K562 (cell line): ENCODE measurements around the gene EFHC2. TPM values are rescaled to one million over a fixed set of nuclear protein-coding genes. Genes with fewer than 3 reads are reported as not detected.
A peak's percentile ranks its signal among the peaks of the same experiment; 100 is the strongest.

ENCODE experiments used
- ATAC-seq: fragments of 200-7000 bp; cut with Tn5 transposase; 3 replicates; pipeline ENCODE4 v1.9.1; 2020; ENCODE audit warnings: moderate library complexity
- BruUV-seq: library from RNA; stranded (reverse); fragments of 400-500 nt; replicated peaks from 2 replicates; lab custom pipeline; 2021; lab: Mats Ljungman, UMichigan
- CTCF ChIA-PET: fragments of 300-600 bp; formaldehyde crosslinking; extraction: SDS; loops from one replicate; lab custom pipeline; 2021; ENCODE audit warnings: low intra/inter-chr PET ratio; lab: Yijun Ruan, JAX
- POLR2A ChIA-PET: fragments of 300-600, 350-650 bp; sonication (Branson Sonifier 250); formaldehyde crosslinking; extraction: SDS; loops from one replicate; lab custom pipeline; 2021; ENCODE audit warnings: antibody characterized with exemption, inconsistent platforms; lab: Yijun Ruan, JAX
- DNase-seq, 4 experiments: peaks; one replicate each; pipeline versions ENCODE4 v3.0.0 to v3.0.0-alpha.2; 2011 to 2018; ENCODE audit warnings: low spot score in 3 of 4, mixed read lengths in 3 of 4; ENCODE audit errors: extremely low read depth in 1 of 4
- FAIRE-seq: peaks from 2 replicates; lab custom pipeline; 2011; peaks lifted over from hg19 to GRCh38; lab: Jason Lieb, UNC
- H2AFZ ChIP-seq: 2 replicates; pipeline ENCODE4 v1.6.0; 2011; ENCODE audit warnings: low read depth, low read length, control low read depth, inconsistent platforms
- H3K27ac ChIP-seq: fragments of 200-600 bp; 3 replicates; pipeline ENCODE4 v1.8.0; 2011; ENCODE audit warnings: low read depth, mild to moderate bottlenecking, control low read depth, inconsistent platforms, low read length, moderate library complexity, mixed read lengths; ENCODE audit errors: extremely low read depth
- H3K27me3 ChIP-seq, 2 experiments: fragments of 300-600 bp in 1 of 2; 2 replicates in 1 of 2; 3 replicates in 1 of 2; pipeline versions ENCODE4 v1.6.0 to v1.8.0; 2011; ENCODE audit warnings: inconsistent platforms in 2 of 2, low read length in 2 of 2, mild to moderate bottlenecking in 1 of 2, mixed read lengths in 1 of 2, moderate library complexity in 1 of 2; ENCODE audit not compliant: control insufficient read depth in 2 of 2, insufficient read depth in 2 of 2
- H3K36me3 ChIP-seq: fragments of 300-600 bp; 3 replicates; pipeline ENCODE4 v1.8.0; 2011; ENCODE audit warnings: mild to moderate bottlenecking, low read length, inconsistent platforms; ENCODE audit not compliant: control insufficient read depth, insufficient read depth
- H3K4me1 ChIP-seq, 2 experiments: fragments of 200-600 bp in 1 of 2; replicated peaks in 1 of 2; 2 replicates in 1 of 2; 3 replicates in 1 of 2; pipeline versions ENCODE4 v1.5.1 to v1.8.0; 2011; ENCODE audit warnings: inconsistent platforms in 2 of 2, low read length in 2 of 2, mild to moderate bottlenecking in 1 of 2, mixed read lengths in 1 of 2, moderate library complexity in 1 of 2; ENCODE audit not compliant: control insufficient read depth in 2 of 2, insufficient read depth in 2 of 2
- H3K4me2 ChIP-seq: 2 replicates; pipeline ENCODE4 v1.6.1; 2011; ENCODE audit warnings: low read length, control low read depth, inconsistent platforms, mixed read lengths; ENCODE audit not compliant: insufficient read depth
- H3K4me3 ChIP-seq: fragments of 200-600 bp; sonication (generic), shearing (Covaris generic); 2 replicates; pipeline ENCODE4 v1.5.1; 2016; ENCODE audit warnings: control low read depth, inconsistent platforms
- H3K79me2 ChIP-seq: fragments of 200-600 bp; 3 replicates; pipeline ENCODE4 v1.8.0; 2011; ENCODE audit warnings: low read length, inconsistent platforms; ENCODE audit not compliant: control insufficient read depth, insufficient read depth
- H3K9ac ChIP-seq, 2 experiments: 2 replicates each; pipeline versions ENCODE4 v1.6.0 to v1.6.1; 2011; ENCODE audit warnings: low read depth in 2 of 2, low read length in 2 of 2, control low read depth in 1 of 2, inconsistent platforms in 1 of 2, mild to moderate bottlenecking in 1 of 2, mixed read lengths in 1 of 2; ENCODE audit not compliant: insufficient read depth in 1 of 2
- H3K9me1 ChIP-seq: one replicate; pipeline ENCODE4 v1.6.0; 2011; ENCODE audit warnings: inconsistent platforms, mild to moderate bottlenecking, low read length, moderate library complexity; ENCODE audit not compliant: control insufficient read depth, insufficient read depth
- H3K9me3 ChIP-seq: replicated peaks from 2 replicates; pipeline ENCODE4 v1.5.1; 2011; ENCODE audit warnings: low read depth, low read length, inconsistent platforms; ENCODE audit not compliant: control insufficient read depth, insufficient read depth
- H4K20me1 ChIP-seq: replicated peaks from 2 replicates; pipeline ENCODE4 v1.6.1; 2011; ENCODE audit warnings: low read length, inconsistent platforms, mixed read lengths; ENCODE audit not compliant: control insufficient read depth, insufficient read depth
- BACH1 ChIP-seq: fragments of 200-800 bp; sonication (Bioruptor generic); IDR thresholded peaks from 2 replicates; pipeline ENCODE4 v1.6.1; 2016; ENCODE audit warnings: missing genetic modification characterization, missing compliant biosample characterization
- EZH2 ChIP-seq: IDR thresholded peaks from 2 replicates; pipeline ENCODE4 v1.6.1; 2012; ENCODE audit warnings: low read depth, mild to moderate bottlenecking, inconsistent platforms, low read length, borderline replicate concordance
- PTTG1 ChIP-seq: fragments of 450-650 bp; IDR thresholded peaks from 2 replicates; pipeline ENCODE4 v1.6.1; 2016; ENCODE audit warnings: low read depth, mild to moderate bottlenecking, missing genetic modification characterization, missing compliant biosample characterization
- SMARCA4 ChIP-seq: fragments of 450-650 bp; IDR thresholded peaks from 2 replicates; pipeline ENCODE4 v1.6.1; 2016
- WGBS: fragments of 100-300 bp; shearing (Covaris generic); methylation state at CpG from one replicate; pipeline ENCODE4 v1.1.6; 2016; ENCODE audit warnings: low coverage, mixed read lengths; ENCODE audit not compliant: insufficient coverage; ENCODE audit errors: missing lambda C conversion rate; 5-methylcytosine and 5-hydroxymethylcytosine counted together
- in situ Hi-C: fragments of 300-500 bp; cut with MboI; formaldehyde crosslinking; loops from 4 replicates; pipeline ENCODE4 v1.15.0; 2018; ENCODE audit warnings: inconsistent platforms, mixed read lengths
- intact Hi-C: fragments of 100-400 bp; cut with micrococcal nuclease; formaldehyde crosslinking; loops from 2 replicates; pipeline ENCODE4 v1.14.2; 2022
- polyA plus RNA-seq, 8 experiments: library from polyadenylated mRNA; depleted of rRNA in 4 of 8; stranded (reverse) in 5 of 8; unstranded in 3 of 8; fragments of >200 nt; fragmentation: Nextera tagmentation in 2 of 8; fragmentation: Illumina TruSeq in 1 of 8; extraction: Ambion mirVana in 2 of 8; extraction: Trizol in 1 of 8; gene quantifications; 2 replicates each; pipeline versions ENCODE4 v1.2.1 to v1.2.3, GENCODE V29; 2011 to 2014; ENCODE audit warnings: inconsistent platforms in 1 of 8, missing spikeins in 1 of 8
- total RNA-seq, 7 experiments: library from RNA; depleted of rRNA in 6 of 7; stranded (reverse); fragments of >200 nt in 6 of 7; fragmentation: Illumina TruSeq in 2 of 7; extraction: Trizol in 2 of 7; gene quantifications; 2 replicates each; pipeline versions ENCODE4 v1.2.1 to v1.2.3, GENCODE V29; 2011 to 2021; ENCODE audit warnings: low replicate concordance in 1 of 7
- TF ChIP-seq, protein P1 (sequence below): fragments of 250-450 bp; sonication (Bioruptor Pico); IDR thresholded peaks from 2 replicates; pipeline ENCODE4 v1.9.0; 2021; ENCODE audit warnings: mild to moderate bottlenecking

EFHC2 gene
- total and polyA plus RNA-seq, 9 of the 15 experiments (the other 6 are each of a cell fraction or from before 2014, with no cell fraction given): 1.3 to 8.1 (median 3.0) TPM

DNA sequence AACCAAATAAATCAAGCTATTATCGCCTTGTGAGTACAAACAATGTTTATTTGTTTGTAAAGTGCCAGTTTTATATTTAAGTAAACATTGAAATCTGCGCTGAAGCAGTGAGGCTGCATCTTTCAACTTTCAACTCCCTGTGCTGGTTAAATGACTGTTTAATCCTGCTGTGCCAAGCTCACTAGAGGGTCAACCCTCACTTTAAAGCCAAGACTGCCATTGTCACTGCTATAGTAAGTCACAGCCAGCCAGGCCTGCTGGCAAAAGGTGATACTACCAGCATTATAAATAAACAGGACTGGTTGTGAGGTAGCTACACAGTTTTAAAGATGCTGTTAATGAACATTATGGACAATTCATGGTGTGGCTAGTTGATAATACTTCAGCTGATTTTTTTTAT, 34.6 kb downstream of the EFHC2 start:
- 76% methylated on average over 2 of the region's 2 CpGs for WGBS
- no peaks in the 10 kb centered on the region for H4K20me1 ChIP-seq
- ChIA-PET POLR2A (no interaction called here), CTCF (no interaction called here)
- intact Hi-C loops (no loop called here), in situ Hi-C loops (no loop called here)
- no peaks in the 10 kb centered on the region for H3K9me3 ChIP-seq
- no peaks in the 10 kb centered on the region for H3K79me2 ChIP-seq
- H3K9ac ChIP-seq: no peak overlapping the region
- H3K36me3 ChIP-seq: no peaks in the 10 kb centered on the region
- no peak for DNase-seq
- no peak overlapping the region for H3K27ac ChIP-seq
- TF ChIP-seq PTTG1 (tag): no peak
- H3K4me1 ChIP-seq: peaks cover 0 to 6% of the 10 kb centered on the region in 2 experiments; a peak in 2 of 5 replicates
- no peaks in the 10 kb centered on the region for H3K27me3 ChIP-seq
- no peaks in the 10 kb centered on the region for H3K9me1 ChIP-seq
- no peak for ATAC-seq
- no peak for FAIRE-seq
- BruUV-seq: no TSS peak
- H3K4me2 ChIP-seq: no peak overlapping the region
- no peak overlapping the region for H2AFZ ChIP-seq
- no peak overlapping the region for H3K4me3 ChIP-seq

DNA sequence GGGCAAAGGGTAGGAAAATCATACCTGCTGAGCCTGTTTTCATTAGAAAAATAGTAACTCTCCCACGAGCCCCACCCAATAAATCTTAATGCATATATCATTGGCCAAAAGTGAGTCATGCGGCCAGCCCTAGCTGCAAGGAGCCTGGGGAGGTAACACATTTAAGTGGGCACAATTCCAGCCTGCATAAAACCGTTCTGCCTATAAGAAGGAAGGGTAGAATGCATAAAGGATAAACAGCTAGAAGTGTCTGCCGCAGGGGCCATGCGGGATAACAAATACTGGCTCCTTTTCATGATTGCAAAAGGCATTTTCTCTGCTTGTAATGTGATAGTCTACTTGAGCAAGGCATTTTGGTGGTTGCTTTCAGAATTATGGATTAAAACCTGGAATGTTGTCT, 37.1 kb downstream of the EFHC2 start:
- no peaks in the 10 kb centered on the region for H3K27me3 ChIP-seq
- 56% methylated on average over 4 of the region's 5 CpGs for WGBS
- no peaks in the 10 kb centered on the region for H3K79me2 ChIP-seq
- no peaks in the 10 kb centered on the region; a peak in 2 of 5 replicates for H3K4me1 ChIP-seq
- DNase-seq (no peak), ATAC-seq (0 out of 3 replicates have a peak, but pooled peaks have one; percentile 29), FAIRE-seq (no peak)
- in situ Hi-C loops (no loop called here), intact Hi-C loops (no loop called here)
- H2AFZ ChIP-seq: no peak overlapping the region
- H3K27ac ChIP-seq: no peak overlapping the region
- ChIA-PET POLR2A (no interaction called here), CTCF (no interaction called here)
- no peaks in the 10 kb centered on the region for H3K9me3 ChIP-seq
- TF ChIP-seq EZH2 (no peak), BACH1 (tag) (no peak), SMARCA4 (no peak)
- TF ChIP-seq, protein P1, sequence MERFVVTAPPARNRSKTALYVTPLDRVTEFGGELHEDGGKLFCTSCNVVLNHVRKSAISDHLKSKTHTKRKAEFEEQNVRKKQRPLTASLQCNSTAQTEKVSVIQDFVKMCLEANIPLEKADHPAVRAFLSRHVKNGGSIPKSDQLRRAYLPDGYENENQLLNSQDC (CRISPR knock-in tag): no peak
- H3K9me1 ChIP-seq: no peaks in the 10 kb centered on the region
- no peaks in the 10 kb centered on the region for H4K20me1 ChIP-seq
- no peak overlapping the region for H3K4me2 ChIP-seq
- no peak overlapping the region for H3K4me3 ChIP-seq
- H3K9ac ChIP-seq: no peak overlapping the region
- BruUV-seq: no TSS peak
- no peaks in the 10 kb centered on the region for H3K36me3 ChIP-seq
